Left colon (tissue), 2 donors: ENCODE data around the gene SLC40A1. TPM values are rescaled to one million over a fixed set of nuclear protein-coding genes. Genes with fewer than 3 reads are reported as not detected.

Source experiments
- ATAC-seq: fragments of 200-7000 bp; cut with Tn5 transposase; one replicate; pipeline ENCODE4 v1.9.1; 2020; ENCODE audit warnings: mild to moderate bottlenecking, moderate library complexity
- DNase-seq, 2 donors: peaks; one replicate each; pipeline ENCODE4 v3.0.0-alpha.2; 2020
- intact Hi-C, 2 donors: fragments of 100-400 bp; cut with DNase I in 1 of 2; cut with micrococcal nuclease in 1 of 2; formaldehyde crosslinking; loops; one replicate each; pipeline versions ENCODE4 v1.11.2 to v1.14.0; 2022; cut with DNase I, micrococcal nuclease
- long read RNA-seq: library from polyadenylated mRNA; unstranded; transcript quantifications from one replicate; pipeline ENCODE4 v2.0.0, GENCODE V29; 2021
- total RNA-seq, 2 donors: library from RNA; stranded (reverse); fragmentation: NEBNext Ultra II Directional; extraction: Animal tissue kit (Norgen Biotek cat#: 25700); gene quantifications; one replicate each; pipeline ENCODE4 v1.2.1, GENCODE V29; 2021
- donor health status: DM: no; HTN: no; CAD: no.
- donor health status: DM: yes; HTN: yes; CAD: no.

The SLC40A1 gene
- 100 to 1,000 TPM; 135 to 245 TPM for total RNA-seq
- long read RNA-seq, transcript SLC40A1-201 (8 exons, 3,442 nt) = major isoform, 2,293 of 2,510 reads
- long read RNA-seq, partial matches to known transcripts = 44 of 2,510 reads
- long read RNA-seq, other reads (novel, unspliced or antisense) = 171 of 2,510 reads

GRCh38 chr2:189580658-189581353 lies at the start of gene SLC40A1:
SLC40A1 (minus strand) TSS chr2:189580786; CDS start chr2:189580460, 326 bp downstream.
- DNase-seq (peak; percentile 80 to 87), ATAC-seq (peak; percentile 92)
- intact Hi-C loops = no loop called here

GRCh38 chr2:189629531-189630453 lies 49.2 kb upstream of the SLC40A1 start:
- intact Hi-C loops = no loop called here
- DNase-seq = no peak

GRCh38 chr2:189628817-189629530 lies 48.4 kb upstream of the SLC40A1 start:
- intact Hi-C loops = no loop called here

More at GRCh38 chr2:189629531-189630453, 49.2 kb upstream of the SLC40A1 start:
- peak; percentile 49 for ATAC-seq

GRCh38 chr2:189627789-189628188 lies 47.2 kb upstream of the SLC40A1 start:
- ATAC-seq = no peak
- intact Hi-C loops = no loop called here
- no peak for DNase-seq

More at GRCh38 chr2:189628817-189629530, 48.4 kb upstream of the SLC40A1 start:
- peak; percentile 71 for ATAC-seq
- no peak for DNase-seq

- DNase-seq (no peak), ATAC-seq (no peak)
- intact Hi-C loops = no loop called here
These were observed 45.0 kb upstream of the SLC40A1 start for GRCh38 chr2:189625636-189626035.

- intact Hi-C loops = no loop called here
- ATAC-seq (no peak), DNase-seq (no peak)
These were observed 44.2 kb upstream of the SLC40A1 start for GRCh38 chr2:189624648-189625355.

- intact Hi-C loops = no loop called here
- no peak for ATAC-seq
- DNase-seq = no peak
These were observed 42.5 kb upstream of the SLC40A1 start for GRCh38 chr2:189623049-189623448.

- ATAC-seq = no peak
- no peak for DNase-seq
- intact Hi-C loops = no loop called here
These were observed 41.2 kb upstream of the SLC40A1 start for GRCh38 chr2:189621781-189622180.

- ATAC-seq = no peak
- intact Hi-C loops = no loop called here
- no peak for DNase-seq
These were observed 37.6 kb upstream of the SLC40A1 start for GRCh38 chr2:189618197-189618596.

- intact Hi-C loops = no loop called here
- ATAC-seq (no peak), DNase-seq (no peak)
These were observed 34.0 kb upstream of the SLC40A1 start for GRCh38 chr2:189614585-189614984.

GRCh38 chr2:189613650-189614420 lies 33.2 kb upstream of the SLC40A1 start:
- ATAC-seq (no peak), DNase-seq (no peak)
- intact Hi-C loops = no loop called here

GRCh38 chr2:189613077-189613636 lies 32.6 kb upstream of the SLC40A1 start:
- DNase-seq (no peak), ATAC-seq (no peak)
- intact Hi-C loops = no loop called here

GRCh38 chr2:189610700-189611099 lies 30.1 kb upstream of the SLC40A1 start:
- DNase-seq (no peak), ATAC-seq (no peak)
- intact Hi-C loops = no loop called here

- ATAC-seq = no peak
- intact Hi-C loops = no loop called here
These were observed 29.3 kb upstream of the SLC40A1 start for GRCh38 chr2:189609853-189610252.

GRCh38 chr2:189609423-189609816 lies 28.8 kb upstream of the SLC40A1 start:
- DNase-seq (no peak), ATAC-seq (no peak)
- intact Hi-C loops = no loop called here

More at GRCh38 chr2:189609853-189610252, 29.3 kb upstream of the SLC40A1 start:
- DNase-seq = no peak

GRCh38 chr2:189608795-189609422 lies 28.3 kb upstream of the SLC40A1 start:
- intact Hi-C loops = no loop called here
- DNase-seq = no peak
- no peak for ATAC-seq

GRCh38 chr2:189608170-189608569 lies 27.6 kb upstream of the SLC40A1 start:
- no peak for DNase-seq
- ATAC-seq = no peak
- intact Hi-C loops = no loop called here
